Smooth muscle cell (in vitro differentiated cells): ENCODE measurements around the gene L1CAM. TPM values are rescaled to one million over a fixed set of nuclear protein-coding genes. Genes with fewer than 3 reads are reported as not detected.

Experiments used
- DNase-seq: peaks from one replicate; lab custom pipeline; 2025; ENCODE audit not compliant: unreplicated experiment; lab: John Stamatoyannopoulos, UW
- H2AFZ ChIP-seq: fragments of 200-600 bp; sonication (generic); 2 replicates; pipeline ENCODE4 v1.6.0; 2016; ENCODE audit warnings: antibody characterized with exemption, low read depth, mild to moderate bottlenecking
- H3F3A ChIP-seq: fragments of 200-600 bp; sonication (generic); 2 replicates; pipeline ENCODE4 v1.6.0; 2017; ENCODE audit warnings: antibody characterized with exemption, low read depth
- H3K27ac ChIP-seq: fragments of 200-600 bp; sonication (generic); 2 replicates; pipeline ENCODE4 v1.5.1; 2016; ENCODE audit warnings: low read depth, mild to moderate bottlenecking
- H3K27me3 ChIP-seq: fragments of 200-600 bp; sonication (generic); 2 replicates; pipeline ENCODE4 v1.6.1; 2016; ENCODE audit warnings: low read depth, mild to moderate bottlenecking
- H3K36me3 ChIP-seq: fragments of 200-600 bp; sonication (generic); 2 replicates; pipeline ENCODE4 v1.5.1; 2016; ENCODE audit warnings: low read depth
- H3K4me1 ChIP-seq: fragments of 200-600 bp; sonication (generic); 2 replicates; pipeline ENCODE4 v1.5.1; 2016; ENCODE audit warnings: low read depth
- H3K4me2 ChIP-seq: fragments of 200-600 bp; sonication (generic); 2 replicates; pipeline ENCODE4 v1.6.0; 2016; ENCODE audit warnings: mild to moderate bottlenecking
- H3K4me3 ChIP-seq: fragments of 200-600 bp; sonication (generic); 2 replicates; pipeline ENCODE4 v1.5.1; 2016; ENCODE audit warnings: mild to moderate bottlenecking
- H3K79me2 ChIP-seq: fragments of 200-600 bp; sonication (generic); 2 replicates; pipeline ENCODE4 v1.6.0; 2016; ENCODE audit warnings: low read depth, mild to moderate bottlenecking
- H3K9ac ChIP-seq: fragments of 200-600 bp; sonication (generic); 2 replicates; pipeline ENCODE4 v1.6.0; 2016; ENCODE audit warnings: low read depth
- H3K9me3 ChIP-seq: fragments of 200-600 bp; sonication (generic); replicated peaks from 2 replicates; pipeline ENCODE4 v1.5.1; 2016; ENCODE audit warnings: low read depth
- H4K20me1 ChIP-seq: fragments of 200-600 bp; sonication (generic); 2 replicates; pipeline ENCODE4 v1.6.0; 2016; ENCODE audit warnings: low read depth
- CTCF ChIP-seq: fragments of 200-600 bp; sonication (generic); IDR thresholded peaks from 2 replicates; pipeline ENCODE4 v1.5.1; 2017; ENCODE audit warnings: borderline replicate concordance, mild to moderate bottlenecking, antibody characterized with exemption; ENCODE audit not compliant: insufficient read depth, poor library complexity, severe bottlenecking
- WGBS: methylation state at CpG from one replicate; pipeline ENCODE4 v1.1.7; 2016; ENCODE audit warnings: low lambda C conversion rate; 5-methylcytosine and 5-hydroxymethylcytosine counted together
- polyA plus RNA-seq: library from polyadenylated mRNA; unstranded; fragments of >200 nt; fragmentation: Nextera tagmentation; extraction: Ambion mirVana; gene quantifications from 2 replicates; pipeline ENCODE4 v1.2.1, GENCODE V29; 2016
- total RNA-seq: library from RNA; depleted of rRNA; stranded (reverse); fragments of >200 nt; gene quantifications from 2 replicates; pipeline ENCODE4 v1.2.3, GENCODE V29; 2014

L1CAM gene
- total and polyA plus RNA-seq, 2 experiments from 2014 or later = 27.2 to 68.7 TPM

- H2AFZ ChIP-seq = no peak overlapping the region
- peaks cover 33% of the 10 kb centered on the region for H4K20me1 ChIP-seq
- H3K79me2 ChIP-seq = no peaks in the 10 kb centered on the region
- WGBS = 87% methylated on average over 15 of the region's 21 CpGs
- no peak for DNase-seq
- no peaks in the 10 kb centered on the region for H3K36me3 ChIP-seq
- H3K9me3 ChIP-seq = no peaks in the 10 kb centered on the region
- H3K27ac ChIP-seq = no peak overlapping the region
- no peak for TF ChIP-seq CTCF
- no peak overlapping the region for H3K9ac ChIP-seq
- no peak overlapping the region for H3K4me2 ChIP-seq
- no peak overlapping the region for H3K4me3 ChIP-seq
- H3K4me1 ChIP-seq = no peaks in the 10 kb centered on the region
- no peaks in the 10 kb centered on the region for H3K27me3 ChIP-seq
- H3F3A ChIP-seq = no peaks in the 10 kb centered on the region
Measured at GRCh38 chrX:153870791-153871360, 15.1 kb downstream of the L1CAM start.

- H3K9ac ChIP-seq = no peak overlapping the region
- no peak overlapping the region for H3K4me3 ChIP-seq
- no peaks in the 10 kb centered on the region for H3F3A ChIP-seq
- H3K4me2 ChIP-seq = no peak overlapping the region
- WGBS = 88% methylated on average over 11 of the region's 11 CpGs
- DNase-seq = no peak
- TF ChIP-seq CTCF = no peak
- no peaks in the 10 kb centered on the region for H3K27me3 ChIP-seq
- no peaks in the 10 kb centered on the region for H3K36me3 ChIP-seq
- no peaks in the 10 kb centered on the region for H3K79me2 ChIP-seq
- peaks cover 27% of the 10 kb centered on the region for H4K20me1 ChIP-seq
- H3K27ac ChIP-seq = no peak overlapping the region
- no peaks in the 10 kb centered on the region for H3K4me1 ChIP-seq
- no peak overlapping the region for H2AFZ ChIP-seq
- no peaks in the 10 kb centered on the region for H3K9me3 ChIP-seq
Measured at GRCh38 chrX:153870288-153870690, 15.7 kb downstream of the L1CAM start.

- Histone ChIP-seq H3K4me2 (no peak overlapping the region), H3K79me2 (no peaks in the 10 kb centered on the region), H3K9me3 (no peaks in the 10 kb centered on the region), H4K20me1 (peaks cover 21% of the 10 kb centered on the region), H3K4me3 (no peak overlapping the region), H3K36me3 (no peaks in the 10 kb centered on the region), H3K27ac (no peak overlapping the region), H2AFZ (no peak overlapping the region), H3K4me1 (no peaks in the 10 kb centered on the region), H3F3A (no peaks in the 10 kb centered on the region), H3K27me3 (no peaks in the 10 kb centered on the region), H3K9ac (no peak overlapping the region)
- no peak for TF ChIP-seq CTCF
- 91% methylated on average over 29 of the region's 31 CpGs for WGBS
- DNase-seq = no peak
Measured at GRCh38 chrX:153869473-153870287, 16.3 kb downstream of the L1CAM start.
